Heart left ventricle (tissue), 13 donors: ENCODE data around the gene CAMTA1.

ENCODE experiments used
- CTCF ChIP-seq, 12 donors: fragments of 200-600 bp; sonication (generic) in 4 of 12; IDR thresholded peaks; one replicate each; pipeline versions ENCODE4 v1.5.0 to v1.8.0; 2018 to 2022; ENCODE audit warnings: antibody characterized with exemption in 12 of 12, mild to moderate bottlenecking in 5 of 12
- POLR2A ChIP-seq, 2 donors: fragments of 450-650 bp; IDR thresholded peaks; one replicate each; pipeline ENCODE4 v1.6.1; 2017; ENCODE audit warnings: antibody characterized with exemption in 2 of 2, mild to moderate bottlenecking in 2 of 2, moderate library complexity in 2 of 2
- donor health status: ischemic (EF 13 %, LVEDD 7.1; RV severe dilation, severe dysfunction).
- donor health status: DM: no; HTN: yes; CAD: no.
- donor health status: DM: no; HTN: no; CAD: no.
- donor health status: ischemic (EF 25% LVEDD 6.9; RV normal size, moderate dysfunction).
- donor health status: ischemic (EF 25% LVEDD 5.7; RV mildly dilated, moderate dysfunction).
- donor health status: ischemic (EF 35%, LVEDD 5.7; RV mildly dilated, moderate dysfunction).
- donor health status: nonischemic (EF 11% LVEDD 7.7; RV severe dilation, severe dysfunction).
- donor health status: DM: yes; HTN: yes; CAD: no.
- donor health status: PGD.
- donor health status: ischemic (EF 29% LVEDD 5.4; RV normal size, mild dysfunction).
- donor health status: nonischemic (EF 23%, LVEDD 6.1; RV moderate dilation, normal function).

GRCh38 chr1:6870571-6870970, 85.3 kb downstream of the CAMTA1 start:
- TF ChIP-seq CTCF (IDR thresholded peaks at IDR 0.05) (no peak), POLR2A (IDR thresholded peaks at IDR 0.05) (no peak)
